Keratinocyte (primary cell): ENCODE results near the gene STK11IP. TPM values are rescaled to one million over a fixed set of nuclear protein-coding genes. Genes with fewer than 3 reads are reported as not detected.
A peak's percentile ranks its signal among the peaks of the same experiment; 100 is the strongest.

ENCODE experiments used
- DNase-seq: peaks from one replicate; pipeline ENCODE4 v3.0.0-alpha.2; 2011; ENCODE audit warnings: low read depth, missing footprints, low spot score
- FAIRE-seq: peaks from 2 replicates; lab custom pipeline; 2011; peaks lifted over from hg19 to GRCh38; lab: Jason Lieb, UNC
- H2AFZ ChIP-seq: 2 replicates; pipeline ENCODE4 v1.6.0; 2012; ENCODE audit warnings: low read length, control low read depth, inconsistent platforms; ENCODE audit not compliant: control insufficient read depth
- H3K27ac ChIP-seq: 2 replicates; pipeline ENCODE4 v1.5.1; 2011; ENCODE audit warnings: low read length; ENCODE audit not compliant: control insufficient read depth, insufficient read depth
- H3K27me3 ChIP-seq: 3 replicates; pipeline ENCODE4 v1.6.0; 2011; ENCODE audit warnings: low read length; ENCODE audit not compliant: control insufficient read depth, insufficient read depth; ENCODE audit errors: extremely low read depth
- H3K36me3 ChIP-seq, 2 experiments: 2 replicates in 1 of 2; 3 replicates in 1 of 2; pipeline ENCODE4 v1.5.1; 2011; ENCODE audit warnings: low read length in 2 of 2, mild to moderate bottlenecking in 1 of 2; ENCODE audit not compliant: control insufficient read depth in 2 of 2, insufficient read depth in 2 of 2; ENCODE audit errors: extremely low read depth in 1 of 2
- H3K4me1 ChIP-seq: 3 replicates; pipeline ENCODE4 v1.5.1; 2011; ENCODE audit warnings: low read length; ENCODE audit not compliant: control insufficient read depth, insufficient read depth; ENCODE audit errors: extremely low read depth
- H3K4me2 ChIP-seq: 3 replicates; pipeline ENCODE4 v1.6.0; 2011; ENCODE audit warnings: low read depth, low read length; ENCODE audit not compliant: control insufficient read depth, insufficient read depth; ENCODE audit errors: extremely low read depth
- H3K4me3 ChIP-seq, 3 experiments: fragments of 200-600 bp in 1 of 3; sonication (generic) in 1 of 3; 2 replicates in 2 of 3; 3 replicates in 1 of 3; pipeline ENCODE4 v1.5.1; 2011 to 2016; ENCODE audit warnings: low read length in 3 of 3, mild to moderate bottlenecking in 3 of 3, control low read depth in 2 of 3, inconsistent platforms in 1 of 3, low read depth in 1 of 3, mixed read lengths in 1 of 3, mixed run types in 1 of 3, moderate library complexity in 1 of 3; ENCODE audit not compliant: control insufficient read depth in 2 of 3, insufficient read depth in 2 of 3; ENCODE audit errors: extremely low read depth in 1 of 3
- H3K79me2 ChIP-seq: 2 replicates; pipeline ENCODE4 v1.6.0; 2012; ENCODE audit warnings: low read length; ENCODE audit not compliant: control insufficient read depth, insufficient read depth
- H3K9ac ChIP-seq: 3 replicates; pipeline ENCODE4 v1.6.0; 2011; ENCODE audit warnings: low read length; ENCODE audit not compliant: control insufficient read depth, insufficient read depth; ENCODE audit errors: extremely low read depth
- H3K9me1 ChIP-seq: 3 replicates; pipeline ENCODE4 v1.6.0; 2011; ENCODE audit warnings: low read length; ENCODE audit not compliant: control insufficient read depth, insufficient read depth; ENCODE audit errors: extremely low read depth
- H3K9me3 ChIP-seq: 2 replicates; pipeline ENCODE4 v1.5.1; 2012; ENCODE audit warnings: low read depth, low read length; ENCODE audit not compliant: control insufficient read depth
- H4K20me1 ChIP-seq: 3 replicates; pipeline ENCODE4 v1.6.0; 2011; ENCODE audit warnings: low read length; ENCODE audit not compliant: control insufficient read depth, insufficient read depth; ENCODE audit errors: extremely low read depth
- CTCF ChIP-seq, 3 experiments: IDR thresholded peaks in 1 of 3; conservative IDR thresholded peaks in 1 of 3; optimal IDR thresholded peaks in 1 of 3; 2 replicates in 2 of 3; 3 replicates in 1 of 3; pipeline versions ENCODE3 to v1.5.1; 2011; ENCODE audit warnings: low read length in 3 of 3, mild to moderate bottlenecking in 3 of 3, moderate library complexity in 2 of 3, control low read depth in 1 of 3, inconsistent platforms in 1 of 3; ENCODE audit not compliant: insufficient read depth in 2 of 3; ENCODE audit errors: extremely low read depth in 1 of 3
- EZH2 ChIP-seq: IDR thresholded peaks from one replicate; pipeline ENCODE4 v1.6.1; 2012; ENCODE audit warnings: inconsistent platforms, mild to moderate bottlenecking, low read length, moderate library complexity
- dilution Hi-C: fragments of 300-500 bp; cut with MboI; formaldehyde crosslinking; loops from one replicate; pipeline ENCODE4 v1.7.0; 2020; ENCODE audit warnings: low sequenced_read_pairs; ENCODE audit not compliant: extremely low pct_ligation_motif_present
- polyA plus RNA-seq, 5 experiments: library from polyadenylated mRNA; depleted of rRNA in 3 of 5; stranded (reverse) in 3 of 5; stranded (forward) in 1 of 5; unstranded in 1 of 5; fragments of >200 nt; gene quantifications; 1 replicate in 1 of 5; 2 replicates in 3 of 5; 3 replicates in 1 of 5; pipeline versions ENCODE4 v1.2.1 to v1.2.3, GENCODE V29; 2011 to 2012; ENCODE audit warnings: missing spikeins in 2 of 5, low read depth in 1 of 5, low replicate concordance in 1 of 5

Gene STK11IP
- polyA plus RNA-seq, 1 donor (not counting 4 experiments of a cell fraction or from before 2014, with no cell fraction given): 10.0 TPM

GRCh38 chr2:219656526-219656925, 58.9 kb downstream of the STK11IP start:
- FAIRE-seq (peak; percentile 98), DNase-seq (peak; percentile 76)
- Histone ChIP-seq H3K9me1 (no peaks in the 10 kb centered on the region), H3K4me2 (peak overlapping the region; percentile 20), H3K4me3 (no peak overlapping the region), H3K27ac (peak overlapping the region; percentile 63), H2AFZ (no peak overlapping the region), H3K27me3 (no peaks in the 10 kb centered on the region), H3K4me1 (peaks cover 20% of the 10 kb centered on the region), H3K79me2 (no peaks in the 10 kb centered on the region), H3K9ac (no peak overlapping the region), H3K36me3 (no peaks in the 10 kb centered on the region), H3K9me3 (no peaks in the 10 kb centered on the region), H4K20me1 (no peaks in the 10 kb centered on the region)
- no peak for TF ChIP-seq EZH2
- TF ChIP-seq CTCF (optimal IDR thresholded peaks at IDR 0.05 in 1 of 3, IDR thresholded peaks at IDR 0.05 in 1 of 3, conservative IDR thresholded peaks at IDR 0.05 in 1 of 3; ENCODE audit: extremely low read depth in 1 of 3, insufficient read depth in 2 of 3, low read length in 3 of 3): no peak
- dilution Hi-C loops: no loop called here

GRCh38 chr2:219658196-219658846, 60.7 kb downstream of the STK11IP start:
- DNase-seq: no peak
- no peak overlapping the region for H3K4me2 ChIP-seq
- no peak for TF ChIP-seq CTCF (optimal IDR thresholded peaks at IDR 0.05 in 1 of 3, IDR thresholded peaks at IDR 0.05 in 1 of 3, conservative IDR thresholded peaks at IDR 0.05 in 1 of 3; ENCODE audit: extremely low read depth in 1 of 3, insufficient read depth in 2 of 3, low read length in 3 of 3)

More at GRCh38 chr2:219658196-219658846, 60.7 kb downstream of the STK11IP start:
- H2AFZ ChIP-seq: no peak overlapping the region
- no peak overlapping the region for H3K9ac ChIP-seq
- H3K9me1 ChIP-seq: no peaks in the 10 kb centered on the region
- no peaks in the 10 kb centered on the region for H3K36me3 ChIP-seq
- H3K27ac ChIP-seq: no peak overlapping the region
- no peaks in the 10 kb centered on the region for H3K9me3 ChIP-seq
- FAIRE-seq: peak; percentile 71
- H3K27me3 ChIP-seq: no peaks in the 10 kb centered on the region
- no peaks in the 10 kb centered on the region for H4K20me1 ChIP-seq
- H3K79me2 ChIP-seq: no peaks in the 10 kb centered on the region
- H3K4me1 ChIP-seq: peaks cover 36% of the 10 kb centered on the region
- H3K4me3 ChIP-seq: no peak overlapping the region
- dilution Hi-C loops: no loop called here
